A549 treated with CpdA at 1 μM for 4 hours (cell line): ENCODE data around the gene SLC30A3. TPM values are rescaled to one million over a fixed set of nuclear protein-coding genes. Genes with fewer than 3 reads are reported as not detected.

Experiments used
- total RNA-seq: library from RNA; stranded (reverse); fragments of 200-300 nt; extraction: Qiagen RNA extraction; gene quantifications from 5 replicates; pipeline ENCODE4 v1.2.3, GENCODE V29; 2022; ENCODE audit warnings: low read depth

Gene SLC30A3, protein sequence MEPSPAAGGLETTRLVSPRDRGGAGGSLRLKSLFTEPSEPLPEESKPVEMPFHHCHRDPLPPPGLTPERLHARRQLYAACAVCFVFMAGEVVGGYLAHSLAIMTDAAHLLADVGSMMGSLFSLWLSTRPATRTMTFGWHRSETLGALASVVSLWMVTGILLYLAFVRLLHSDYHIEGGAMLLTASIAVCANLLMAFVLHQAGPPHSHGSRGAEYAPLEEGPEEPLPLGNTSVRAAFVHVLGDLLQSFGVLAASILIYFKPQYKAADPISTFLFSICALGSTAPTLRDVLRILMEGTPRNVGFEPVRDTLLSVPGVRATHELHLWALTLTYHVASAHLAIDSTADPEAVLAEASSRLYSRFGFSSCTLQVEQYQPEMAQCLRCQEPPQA
- 2.6 to 3.8 TPM (median 3.4 TPM) in 5 replicates for total RNA-seq

DNA sequence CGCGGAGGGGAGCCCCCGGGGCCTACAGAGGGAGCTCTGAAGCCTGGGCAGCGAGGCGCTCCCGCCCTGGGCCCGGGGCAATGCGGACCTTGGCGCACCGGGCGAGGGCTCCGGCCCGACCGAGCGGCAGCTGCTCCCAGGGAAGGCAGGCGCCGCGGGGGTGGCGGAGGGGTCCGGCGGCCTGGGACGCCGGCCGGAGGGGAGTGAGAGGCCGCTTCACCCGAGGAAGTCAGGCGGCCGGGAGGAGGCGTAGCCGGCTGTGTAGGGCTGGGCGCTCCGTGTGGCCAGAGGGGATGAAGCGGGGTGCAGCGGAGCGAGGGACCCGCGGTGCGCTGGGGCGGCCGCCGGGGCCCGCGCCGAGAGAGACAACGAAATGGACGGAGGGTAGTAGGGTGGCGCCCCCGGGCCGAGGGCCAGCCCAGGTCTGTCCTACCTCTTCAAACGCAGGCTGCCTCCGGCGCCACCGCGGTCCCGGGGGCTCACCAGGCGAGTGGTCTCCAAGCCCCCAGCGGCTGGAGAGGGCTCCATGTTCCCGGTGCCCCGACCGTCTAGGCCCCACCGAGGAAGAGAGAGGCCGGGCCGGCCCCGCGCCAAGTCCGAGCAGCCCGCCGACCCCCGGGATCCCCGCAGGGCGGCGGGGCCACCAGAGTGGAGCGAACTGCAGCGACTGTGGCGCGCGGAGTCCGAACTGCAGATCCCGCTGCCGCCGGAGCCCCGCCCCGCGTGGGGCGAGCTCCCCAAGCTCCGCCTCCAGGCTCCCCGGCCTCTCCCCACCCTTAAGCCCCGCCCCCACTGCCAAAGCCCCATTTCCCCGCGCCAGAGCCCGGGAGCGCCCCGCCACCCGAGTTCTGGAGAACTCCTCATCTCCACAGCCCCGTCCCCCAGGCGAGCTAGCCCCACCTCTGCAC, at the start of gene SLC30A3:
TSS of gene SLC30A3 (minus strand) at position 669 of the 908 bp plus-strand sequence. CDS start at position 528, 141 bp downstream.

DNA sequence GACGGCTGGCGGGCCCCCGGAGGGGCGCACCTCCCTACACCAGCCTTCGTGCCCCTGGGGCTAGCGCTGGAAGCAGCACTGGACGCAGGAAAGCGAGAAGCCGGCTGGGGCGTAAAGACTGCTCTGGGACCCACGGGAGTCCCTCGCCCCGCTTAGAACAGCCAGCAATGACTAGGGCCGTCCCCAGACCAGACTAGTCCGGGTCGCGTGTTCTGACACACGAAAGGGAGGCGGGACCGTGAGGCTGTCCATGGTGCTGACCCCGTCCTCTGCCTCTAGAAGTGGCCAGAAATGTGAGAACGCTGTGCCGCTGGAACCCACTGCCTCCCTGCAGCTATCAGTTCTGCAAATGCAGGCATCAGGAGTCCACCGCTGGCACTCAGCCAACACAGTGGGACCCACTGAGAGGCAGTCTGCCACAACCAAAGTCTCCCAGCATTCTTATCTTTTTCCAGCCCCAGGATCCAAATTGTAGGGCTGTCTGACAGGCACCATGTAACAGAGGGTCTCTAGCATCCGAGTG, 45.6 kb upstream of the SLC30A3 start, which contains the start of gene UCN:
TSS of gene UCN (minus strand) at position 87 of the 523 bp plus-strand sequence. CDS start 550 bp downstream, outside the sequence.

DNA sequence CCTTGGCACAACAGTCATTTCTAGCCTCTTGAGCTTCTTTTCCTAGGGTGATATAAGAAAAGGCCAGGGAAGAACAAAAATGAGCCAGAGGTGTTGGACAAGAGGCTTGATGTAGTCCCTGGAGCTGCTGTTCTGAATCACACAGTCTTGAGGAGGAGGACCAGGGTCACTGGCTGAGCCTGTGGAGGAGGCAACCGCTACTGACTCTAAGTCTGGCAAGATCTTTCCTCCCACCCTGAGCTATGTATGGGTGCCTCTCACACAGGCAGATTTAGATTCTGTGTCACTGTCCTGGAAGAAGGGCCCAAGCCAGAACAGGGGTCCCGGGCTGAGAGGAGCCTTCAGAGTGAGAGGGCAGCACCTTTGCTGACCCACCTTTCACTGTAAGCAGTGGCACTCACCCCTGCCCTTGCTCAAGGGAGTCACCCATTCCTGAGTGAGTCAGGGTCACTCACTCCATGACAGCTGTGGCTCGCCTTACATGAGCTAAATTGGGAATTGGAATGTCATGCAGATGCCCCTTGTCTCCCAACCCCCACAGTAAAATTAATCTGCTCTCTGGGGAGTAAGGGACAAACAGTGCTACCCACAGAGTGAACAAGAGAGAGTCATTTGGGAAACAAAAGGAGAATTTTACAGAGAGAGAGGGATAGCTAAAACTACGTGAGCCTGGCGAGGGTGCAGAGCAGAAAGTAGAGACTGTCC, 19.2 kb upstream of the SLC30A3 start, which contains the start of gene TRIM54:
TSS of gene TRIM54 (plus strand) at position 575 of the 705 bp plus-strand sequence. CDS start 303 bp downstream, outside the sequence.

DNA sequence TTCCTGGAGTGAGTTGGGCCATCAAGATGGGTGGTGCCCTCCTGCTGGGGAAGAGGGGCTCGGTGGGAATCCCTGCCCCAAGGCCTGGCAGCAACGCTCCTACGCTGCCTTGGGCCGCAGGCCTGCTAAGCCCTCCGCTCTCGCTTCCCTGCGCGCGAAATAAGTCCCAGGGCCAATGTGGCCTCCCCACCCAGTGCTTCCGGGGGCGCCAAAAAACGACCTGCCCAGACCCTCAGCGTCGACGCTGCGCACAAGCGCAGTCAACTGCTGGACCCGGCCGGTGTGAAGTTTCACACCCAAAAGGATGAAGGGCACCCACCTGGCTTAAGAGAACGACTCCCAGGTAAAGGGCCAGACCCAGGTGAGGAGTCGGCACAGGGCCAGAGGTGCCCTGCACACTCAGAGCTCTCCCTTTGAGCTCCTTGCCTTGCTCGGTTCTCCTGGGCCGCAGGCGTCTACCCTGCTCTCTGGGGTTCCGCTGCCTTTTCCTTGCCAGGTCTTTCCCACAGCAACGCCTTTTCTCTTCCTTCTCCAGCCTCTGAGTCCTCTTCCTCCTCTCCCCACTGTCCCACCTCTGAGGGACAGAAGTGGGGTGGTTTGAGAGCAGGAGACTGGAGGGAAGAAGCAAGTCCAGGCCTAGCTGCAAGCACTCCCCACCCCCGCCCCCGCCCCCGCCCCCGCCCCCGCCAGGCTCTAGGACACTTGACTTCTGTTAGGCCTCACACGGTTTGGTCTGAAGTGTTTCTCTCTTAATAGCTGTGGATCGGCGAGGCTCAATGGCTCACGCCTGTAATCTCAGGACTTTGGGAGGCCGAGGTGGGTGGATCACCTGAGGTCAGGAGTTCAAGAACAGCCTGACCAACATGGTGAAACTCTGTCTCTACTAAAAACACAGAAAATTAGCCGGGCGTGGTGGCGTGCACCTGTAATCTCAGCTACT, 12.6 kb upstream of the SLC30A3 start, which contains the start of gene DNAJC5G:
TSS of gene DNAJC5G (plus strand) at position 223 of the 940 bp plus-strand sequence. CDS start 1,296 bp downstream, outside the sequence.

DNA sequence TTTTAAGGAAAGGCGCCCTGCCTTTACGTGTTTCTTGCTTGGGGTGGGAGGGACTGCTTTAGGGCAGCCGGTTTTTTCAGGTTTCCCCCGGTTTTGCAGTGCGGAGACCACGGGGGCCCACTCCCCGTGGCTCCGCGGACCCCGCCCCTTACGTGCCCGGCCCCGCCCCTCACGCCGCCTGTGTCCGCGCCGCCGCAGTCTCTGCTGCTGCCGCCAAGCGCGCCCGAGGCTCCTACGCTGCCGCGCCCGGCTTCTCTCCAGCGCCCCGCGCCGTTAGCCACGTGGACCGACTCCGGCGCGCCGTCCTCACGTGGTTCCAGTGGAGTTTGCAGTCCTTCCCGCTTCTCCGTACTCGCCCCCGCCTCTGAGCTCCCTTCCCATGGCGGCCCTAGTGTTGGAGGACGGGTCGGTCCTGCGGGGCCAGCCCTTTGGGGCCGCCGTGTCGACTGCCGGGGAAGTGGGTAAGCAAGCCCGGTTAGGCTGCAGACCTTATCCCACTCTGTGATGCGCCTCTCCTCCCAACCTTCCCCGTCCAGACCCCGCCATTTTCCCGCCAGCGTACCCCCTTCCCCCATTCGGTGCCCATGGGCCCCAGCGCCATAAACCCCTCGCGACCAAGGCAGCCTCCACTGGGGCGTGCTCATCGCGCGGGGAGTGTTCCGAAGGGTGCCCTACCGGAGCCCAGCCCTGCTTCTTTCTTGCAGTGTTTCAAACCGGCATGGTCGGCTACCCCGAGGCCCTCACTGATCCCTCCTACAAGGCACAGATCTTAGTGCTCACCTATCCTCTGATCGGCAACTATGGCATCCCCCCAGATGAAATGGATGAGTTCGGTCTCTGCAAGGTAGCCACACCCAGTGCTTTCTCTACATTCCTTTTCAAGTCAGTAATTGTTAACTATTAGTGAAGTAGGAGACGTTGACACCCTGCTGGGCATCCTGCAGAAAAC, 45.4 kb downstream of the SLC30A3 start, which contains the start of gene CAD:
TSS of gene CAD (plus strand) at position 197 of the 949 bp plus-strand sequence. CDS start at position 380, 183 bp downstream.

DNA sequence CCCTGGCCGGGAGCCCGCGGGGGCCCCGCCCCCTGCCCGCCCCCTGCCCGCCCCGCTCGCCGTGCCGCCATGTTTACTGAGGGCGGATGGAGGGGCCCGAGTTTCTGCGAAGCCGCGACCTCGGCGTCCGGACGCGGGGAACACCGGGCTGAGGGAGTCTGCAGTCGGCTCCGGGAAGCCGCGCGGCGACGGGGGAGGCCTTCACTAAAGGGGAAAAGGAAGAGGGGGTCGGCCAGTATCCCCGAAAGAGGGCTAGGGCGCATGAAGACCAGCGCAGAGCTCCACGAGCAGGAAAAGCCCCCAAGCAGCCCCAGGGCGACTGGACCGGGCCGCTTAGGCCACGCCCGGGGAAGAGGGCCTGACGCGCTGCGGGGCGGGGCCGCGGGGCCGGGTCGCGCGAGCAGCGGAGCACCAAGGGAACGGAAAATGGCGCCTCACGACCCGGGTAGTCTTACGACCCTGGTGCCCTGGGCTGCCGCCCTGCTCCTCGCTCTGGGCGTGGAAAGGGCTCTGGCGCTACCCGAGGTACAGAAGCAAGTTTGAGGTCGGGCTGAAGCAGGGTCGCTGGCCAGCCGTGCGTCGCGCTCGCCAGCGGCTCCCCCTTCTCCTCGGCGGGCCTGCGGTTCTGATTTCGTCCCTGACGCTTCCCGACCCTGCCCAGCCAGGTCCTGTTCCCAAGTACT, 50.8 kb downstream of the SLC30A3 start, which contains the start of the genes ATRAID and SLC5A6:
TSS of gene ATRAID (plus strand) at position 99 of the 683 bp plus-strand sequence. CDS start at position 427, 328 bp downstream.
TSS of gene SLC5A6 (minus strand) at position 326 of the 683 bp plus-strand sequence. CDS start 4,618 bp downstream, outside the sequence.

Other genes with a start within 250 kb of the SLC30A3 start
- gene TMEM214, start 230.1 kb downstream of the SLC30A3 start, total RNA-seq: 57.6 to 76.4 TPM (median 69.9 TPM) in 5 replicates
- 28.8 to 33.5 TPM (median 30.2 TPM) in 5 replicates for gene AGBL5, start 211.4 kb downstream of the SLC30A3 start, total RNA-seq
- gene OST4, start 191.4 kb downstream of the SLC30A3 start, total RNA-seq: 545 to 581 TPM (median 554 TPM) in 5 replicates
- 0.32 to 0.62 TPM (median 0.41 TPM) in 5 replicates for gene EMILIN1, start 184.4 kb downstream of the SLC30A3 start, total RNA-seq
- 8.7 to 12.4 TPM (median 8.8 TPM) in 5 replicates for gene KHK, start 176.3 kb downstream of the SLC30A3 start, total RNA-seq
- 6.1 to 8.7 TPM (median 7.4 TPM) in 5 replicates for gene CGREF1, start 143.9 kb downstream of the SLC30A3 start, total RNA-seq
- gene ABHD1, start 139.2 kb downstream of the SLC30A3 start, total RNA-seq: 0.63 to 2.3 TPM (median 1.9 TPM) in 5 replicates
- gene PREB, start 128.4 kb downstream of the SLC30A3 start, total RNA-seq: 49.1 to 75.6 TPM (median 69.1 TPM) in 5 replicates
- gene PRR30, start 123.6 kb downstream of the SLC30A3 start, total RNA-seq: not detected in 5 replicates
- not detected in 5 replicates for gene TCF23, start 114.0 kb downstream of the SLC30A3 start, total RNA-seq
- gene ATRAID, start 51.0 kb downstream of the SLC30A3 start, total RNA-seq: 194 to 223 TPM (median 212 TPM) in 5 replicates
- gene SLC5A6, start 50.8 kb downstream of the SLC30A3 start, total RNA-seq: 68.5 to 80.1 TPM (median 72.2 TPM) in 5 replicates
- 54.8 to 73.0 TPM (median 66.8 TPM) in 5 replicates for gene CAD, start 45.7 kb downstream of the SLC30A3 start, total RNA-seq
- gene DNAJC5G, start 12.4 kb upstream of the SLC30A3 start, total RNA-seq: not detected in 5 replicates
- 0.34 to 0.73 TPM (median 0.48 TPM) in 5 replicates for gene TRIM54, start 19.4 kb upstream of the SLC30A3 start, total RNA-seq
- gene UCN, start 45.4 kb upstream of the SLC30A3 start, total RNA-seq: 0.96 to 2.3 TPM (median 1.5 TPM) in 5 replicates
- gene MPV17, start 60.0 kb upstream of the SLC30A3 start, total RNA-seq: 74.7 to 95.4 TPM (median 90.5 TPM) in 5 replicates
- 63.5 to 66.8 TPM (median 65.7 TPM) in 5 replicates for gene GTF3C2, start 93.7 kb upstream of the SLC30A3 start, total RNA-seq
- 56.2 to 66.4 TPM (median 65.0 TPM) in 5 replicates for gene EIF2B4, start 107.3 kb upstream of the SLC30A3 start, total RNA-seq
- 131 to 146 TPM (median 141 TPM) in 5 replicates for gene SNX17, start 107.6 kb upstream of the SLC30A3 start, total RNA-seq
- gene ZNF513, start 117.7 kb upstream of the SLC30A3 start, total RNA-seq: 8.9 to 15.6 TPM (median 14.8 TPM) in 5 replicates
- gene PPM1G, start 146.5 kb upstream of the SLC30A3 start, total RNA-seq: 165 to 183 TPM (median 172 TPM) in 5 replicates
- gene NRBP1, start 165.6 kb upstream of the SLC30A3 start, total RNA-seq: 130 to 142 TPM (median 141 TPM) in 5 replicates
- 0.37 to 1.5 TPM (median 0.70 TPM) in 5 replicates for gene KRTCAP3, start 179.3 kb upstream of the SLC30A3 start, total RNA-seq
- gene IFT172, start 226.7 kb upstream of the SLC30A3 start, total RNA-seq: 9.8 to 12.3 TPM (median 10.6 TPM) in 5 replicates
- gene FNDC4, start 232.2 kb upstream of the SLC30A3 start, total RNA-seq: 3.3 to 4.6 TPM (median 4.0 TPM) in 5 replicates
- gene GCKR, start 233.8 kb upstream of the SLC30A3 start, total RNA-seq: 0.15 to 0.91 TPM (median 0.33 TPM) in 5 replicates